Measurements from ENCODE around the gene CD59. TPM values are rescaled to one million over a fixed set of nuclear protein-coding genes. Genes with fewer than 3 reads are reported as not detected.

Gene CD59
- total and polyA plus RNA-seq, 10 of the 15 experiments (the other 5 are each of a cell fraction or from before 2014, with no cell fraction given): 55.5 to 256 (median 181) TPM

DNA sequence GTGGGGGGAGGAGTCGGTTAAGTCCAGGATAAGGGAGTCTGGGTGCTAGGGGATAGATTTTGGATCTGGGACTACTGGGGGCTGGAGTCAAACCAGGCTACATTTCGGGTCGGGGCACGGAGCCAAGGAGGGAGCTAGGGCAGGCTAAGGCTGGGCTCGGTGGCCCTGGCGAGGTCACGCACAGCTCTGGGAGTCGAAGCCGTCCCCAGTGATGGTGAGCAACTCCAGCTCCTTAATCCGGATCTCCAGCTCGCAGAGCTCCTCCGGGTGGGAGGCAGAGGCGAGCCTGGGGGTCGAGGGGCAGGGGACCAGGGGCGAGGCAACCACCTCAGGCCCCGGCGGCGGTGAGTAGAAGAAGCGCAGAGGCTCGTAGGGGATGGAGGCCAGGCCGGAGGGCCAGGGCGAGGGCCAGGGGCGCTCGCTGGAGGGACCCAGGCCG, 36.1 kb downstream of the CD59 start:
- no peak overlapping the region for H3K4me2 ChIP-seq (ENCODE audit: control insufficient read depth, insufficient read depth)
- no peak for ATAC-seq
- FAIRE-seq: no peak
- ChIA-PET CTCF (interaction anchor here (0.6 to 2.9 kb wide), 3 partner anchors 15 to 333 kb away, joined by 3 to 21 read pairs (median 3); no protein-coding TSS in a partner anchor), POLR2A (no interaction called here), RAD21 (ENCODE audit: unreplicated experiment) (interaction anchor here (3.2 kb wide), 1 partner anchor 42 kb away, joined by 17 read pairs; no protein-coding TSS in a partner anchor), SMC1A (ENCODE audit: uncharacterized antibody, unreplicated experiment) (interaction anchor here (0.7 to 1.2 kb wide), 3 partner anchors 8 to 42 kb away, joined by 3 to 4 read pairs (median 3); partner anchors contain the start of gene CD59)
- intact Hi-C loops (cut with micrococcal nuclease; ENCODE audit: unreplicated experiment) (loop anchor here (5.0 kb wide), 1 partner anchor 37 kb away; the partner anchor contains the start of gene CD59), in situ Hi-C loops (cut with MboI) (no loop called here)
- H3K4me3 ChIP-seq: peak overlapping the region; percentile 71; the same call in 1 of the 2 replicates
- H3K9me3 ChIP-seq (replicated peaks; ENCODE audit: control insufficient read depth, insufficient read depth, low read length): no peaks in the 10 kb centered on the region
- H3K27ac ChIP-seq (ENCODE audit: control insufficient read depth, insufficient read depth): no peak overlapping the region
- peak overlapping the region; percentile 6; the same call in 1 of the 2 replicates for H2AFZ ChIP-seq (ENCODE audit: control insufficient read depth, low read depth, low read length)
- no peaks in the 10 kb centered on the region; a peak in 1 of 4 replicates for H3K36me3 ChIP-seq (ENCODE audit: control insufficient read depth in 2 of 2, insufficient read depth in 2 of 2, low read length in 1 of 2)
- no peaks in the 10 kb centered on the region for H3K27me3 ChIP-seq (replicated peaks in 1 of 2; ENCODE audit: control insufficient read depth in 2 of 2, insufficient read depth in 2 of 2, low read length in 1 of 2)
- peaks cover 7% of the 10 kb centered on the region for H3K4me1 ChIP-seq (ENCODE audit: control insufficient read depth, insufficient read depth, low read length)
- no peak for DNase-seq (ENCODE audit: low read depth, low spot score)
- WGBS (ENCODE audit: insufficient coverage, insufficient replicate concordance, low lambda C conversion rate, missing lambda C conversion rate): 55% methylated on average over 15 of the region's 25 CpGs
- H3K9ac ChIP-seq (ENCODE audit: control insufficient read depth, insufficient read depth, low read length): no peak overlapping the region
- no TSS peak for BruUV-seq (replicated peaks)
- H4K20me1 ChIP-seq (ENCODE audit: control insufficient read depth, insufficient read depth): no peaks in the 10 kb centered on the region
- no peaks in the 10 kb centered on the region for H3K79me2 ChIP-seq (ENCODE audit: control insufficient read depth, insufficient read depth, low read length)
- no peak for TF ChIP-seq GATAD2B (conservative IDR thresholded peaks at IDR 0.05; ENCODE audit: low read depth)
- TF ChIP-seq CEBPB (IDR thresholded peaks at IDR 0.05; ENCODE audit: borderline replicate concordance in 1 of 2, low read depth in 2 of 2, low read length in 2 of 2): no peak
- TF ChIP-seq, protein P1, sequence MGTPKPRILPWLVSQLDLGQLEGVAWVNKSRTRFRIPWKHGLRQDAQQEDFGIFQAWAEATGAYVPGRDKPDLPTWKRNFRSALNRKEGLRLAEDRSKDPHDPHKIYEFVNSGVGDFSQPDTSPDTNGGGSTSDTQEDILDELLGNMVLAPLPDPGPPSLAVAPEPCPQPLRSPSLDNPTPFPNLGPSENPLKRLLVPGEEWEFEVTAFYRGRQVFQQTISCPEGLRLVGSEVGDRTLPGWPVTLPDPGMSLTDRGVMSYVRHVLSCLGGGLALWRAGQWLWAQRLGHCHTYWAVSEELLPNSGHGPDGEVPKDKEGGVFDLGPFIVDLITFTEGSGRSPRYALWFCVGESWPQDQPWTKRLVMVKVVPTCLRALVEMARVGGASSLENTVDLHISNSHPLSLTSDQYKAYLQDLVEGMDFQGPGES (IDR thresholded peaks at IDR 0.05): no peak
- no peak for TF ChIP-seq BHLHE40 (IDR thresholded peaks at IDR 0.05; ENCODE audit: borderline replicate concordance in 1 of 2, low read depth in 2 of 2, low read length in 1 of 2)
- TF ChIP-seq POLR2AphosphoS2 (IDR thresholded peaks at IDR 0.05; ENCODE audit: low read depth, low read length): no peak
- no peak for TF ChIP-seq POLR2AphosphoS5 (IDR thresholded peaks at IDR 0.05; ENCODE audit: low read length)
- TF ChIP-seq, protein P2, sequence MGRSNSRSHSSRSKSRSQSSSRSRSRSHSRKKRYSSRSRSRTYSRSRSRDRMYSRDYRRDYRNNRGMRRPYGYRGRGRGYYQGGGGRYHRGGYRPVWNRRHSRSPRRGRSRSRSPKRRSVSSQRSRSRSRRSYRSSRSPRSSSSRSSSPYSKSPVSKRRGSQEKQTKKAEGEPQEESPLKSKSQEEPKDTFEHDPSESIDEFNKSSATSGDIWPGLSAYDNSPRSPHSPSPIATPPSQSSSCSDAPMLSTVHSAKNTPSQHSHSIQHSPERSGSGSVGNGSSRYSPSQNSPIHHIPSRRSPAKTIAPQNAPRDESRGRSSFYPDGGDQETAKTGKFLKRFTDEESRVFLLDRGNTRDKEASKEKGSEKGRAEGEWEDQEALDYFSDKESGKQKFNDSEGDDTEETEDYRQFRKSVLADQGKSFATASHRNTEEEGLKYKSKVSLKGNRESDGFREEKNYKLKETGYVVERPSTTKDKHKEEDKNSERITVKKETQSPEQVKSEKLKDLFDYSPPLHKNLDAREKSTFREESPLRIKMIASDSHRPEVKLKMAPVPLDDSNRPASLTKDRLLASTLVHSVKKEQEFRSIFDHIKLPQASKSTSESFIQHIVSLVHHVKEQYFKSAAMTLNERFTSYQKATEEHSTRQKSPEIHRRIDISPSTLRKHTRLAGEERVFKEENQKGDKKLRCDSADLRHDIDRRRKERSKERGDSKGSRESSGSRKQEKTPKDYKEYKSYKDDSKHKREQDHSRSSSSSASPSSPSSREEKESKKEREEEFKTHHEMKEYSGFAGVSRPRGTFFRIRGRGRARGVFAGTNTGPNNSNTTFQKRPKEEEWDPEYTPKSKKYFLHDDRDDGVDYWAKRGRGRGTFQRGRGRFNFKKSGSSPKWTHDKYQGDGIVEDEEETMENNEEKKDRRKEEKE (IDR thresholded peaks at IDR 0.05): no peak
- no peak for TF ChIP-seq HDGF (IDR thresholded peaks at IDR 0.05)
- no peak for TF ChIP-seq BMI1 (IDR thresholded peaks at IDR 0.05; ENCODE audit: borderline replicate concordance)
- no peak for TF ChIP-seq MTA2 (IDR thresholded peaks at IDR 0.05; ENCODE audit: low read depth)
- TF ChIP-seq, protein P3, sequence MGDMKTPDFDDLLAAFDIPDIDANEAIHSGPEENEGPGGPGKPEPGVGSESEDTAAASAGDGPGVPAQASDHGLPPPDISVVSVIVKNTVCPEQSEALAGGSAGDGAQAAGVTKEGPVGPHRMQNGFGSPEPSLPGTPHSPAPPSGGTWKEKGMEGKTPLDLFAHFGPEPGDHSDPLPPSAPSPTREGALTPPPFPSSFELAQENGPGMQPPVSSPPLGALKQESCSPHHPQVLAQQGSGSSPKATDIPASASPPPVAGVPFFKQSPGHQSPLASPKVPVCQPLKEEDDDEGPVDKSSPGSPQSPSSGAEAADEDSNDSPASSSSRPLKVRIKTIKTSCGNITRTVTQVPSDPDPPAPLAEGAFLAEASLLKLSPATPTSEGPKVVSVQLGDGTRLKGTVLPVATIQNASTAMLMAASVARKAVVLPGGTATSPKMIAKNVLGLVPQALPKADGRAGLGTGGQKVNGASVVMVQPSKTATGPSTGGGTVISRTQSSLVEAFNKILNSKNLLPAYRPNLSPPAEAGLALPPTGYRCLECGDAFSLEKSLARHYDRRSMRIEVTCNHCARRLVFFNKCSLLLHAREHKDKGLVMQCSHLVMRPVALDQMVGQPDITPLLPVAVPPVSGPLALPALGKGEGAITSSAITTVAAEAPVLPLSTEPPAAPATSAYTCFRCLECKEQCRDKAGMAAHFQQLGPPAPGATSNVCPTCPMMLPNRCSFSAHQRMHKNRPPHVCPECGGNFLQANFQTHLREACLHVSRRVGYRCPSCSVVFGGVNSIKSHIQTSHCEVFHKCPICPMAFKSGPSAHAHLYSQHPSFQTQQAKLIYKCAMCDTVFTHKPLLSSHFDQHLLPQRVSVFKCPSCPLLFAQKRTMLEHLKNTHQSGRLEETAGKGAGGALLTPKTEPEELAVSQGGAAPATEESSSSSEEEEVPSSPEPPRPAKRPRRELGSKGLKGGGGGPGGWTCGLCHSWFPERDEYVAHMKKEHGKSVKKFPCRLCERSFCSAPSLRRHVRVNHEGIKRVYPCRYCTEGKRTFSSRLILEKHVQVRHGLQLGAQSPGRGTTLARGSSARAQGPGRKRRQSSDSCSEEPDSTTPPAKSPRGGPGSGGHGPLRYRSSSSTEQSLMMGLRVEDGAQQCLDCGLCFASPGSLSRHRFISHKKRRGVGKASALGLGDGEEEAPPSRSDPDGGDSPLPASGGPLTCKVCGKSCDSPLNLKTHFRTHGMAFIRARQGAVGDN (IDR thresholded peaks at IDR 0.05): no peak
- TF ChIP-seq RAD51 (IDR thresholded peaks at IDR 0.05): no peak
- no peak for TF ChIP-seq PML (IDR thresholded peaks at IDR 0.05; ENCODE audit: low read length)
- no peak for TF ChIP-seq SIN3A (IDR thresholded peaks at IDR 0.05; ENCODE audit: low read depth, low read length)
- no peak for TF ChIP-seq SMAD5 (IDR thresholded peaks at IDR 0.05; ENCODE audit: low read depth)
- TF ChIP-seq EGR1 (IDR thresholded peaks at IDR 0.05; ENCODE audit: borderline replicate concordance in 1 of 2, low read depth in 2 of 2, low read length in 2 of 2): no peak
- TF ChIP-seq IRF4 (IDR thresholded peaks at IDR 0.05; ENCODE audit: low read depth, low read length): no peak
- TF ChIP-seq NFIC (IDR thresholded peaks at IDR 0.05; ENCODE audit: low read depth, low read length): no peak
